HG02610 (cell line): Measurements from ENCODE around the gene GRID2.
"Not testable (repeated sequence)": the region's sequence is repeated elsewhere in the genome, so short reads cannot be mapped to it uniquely, and the experiment has no call there.

Experiments used
- ATAC-seq: cut with Tn5 transposase; IDR thresholded peaks from one replicate; pipeline ENCODE4 v1.9.1; 2021; ENCODE audit warnings: mild to moderate bottlenecking, moderate library complexity; ENCODE audit not compliant: unreplicated experiment

Gene GRID2

DNA sequence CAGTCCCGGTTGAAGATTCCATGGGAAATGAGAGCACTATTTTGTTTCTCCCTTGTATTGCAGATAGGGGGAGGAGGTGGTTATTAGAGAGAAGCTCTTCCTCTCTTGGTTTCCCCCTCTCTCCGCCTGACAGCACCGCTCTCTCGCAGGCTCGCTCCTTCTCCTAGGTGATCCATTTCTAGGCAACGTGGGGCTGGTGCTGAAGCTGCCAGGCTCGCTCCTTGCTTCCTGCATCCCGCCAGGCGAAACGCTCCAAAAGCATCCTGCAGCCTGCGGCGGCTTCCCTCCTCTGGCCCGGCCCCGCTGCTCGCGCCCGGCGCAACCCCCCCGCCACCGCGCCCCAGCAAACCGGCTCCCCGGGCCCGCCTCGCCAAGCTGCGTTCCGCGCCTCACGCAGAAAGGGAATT is at the start of gene GRID2:
Gene GRID2, plus strand, starts transcription at position 346 of the 407 bp plus-strand sequence.
- ATAC-seq = no peak

DNA sequence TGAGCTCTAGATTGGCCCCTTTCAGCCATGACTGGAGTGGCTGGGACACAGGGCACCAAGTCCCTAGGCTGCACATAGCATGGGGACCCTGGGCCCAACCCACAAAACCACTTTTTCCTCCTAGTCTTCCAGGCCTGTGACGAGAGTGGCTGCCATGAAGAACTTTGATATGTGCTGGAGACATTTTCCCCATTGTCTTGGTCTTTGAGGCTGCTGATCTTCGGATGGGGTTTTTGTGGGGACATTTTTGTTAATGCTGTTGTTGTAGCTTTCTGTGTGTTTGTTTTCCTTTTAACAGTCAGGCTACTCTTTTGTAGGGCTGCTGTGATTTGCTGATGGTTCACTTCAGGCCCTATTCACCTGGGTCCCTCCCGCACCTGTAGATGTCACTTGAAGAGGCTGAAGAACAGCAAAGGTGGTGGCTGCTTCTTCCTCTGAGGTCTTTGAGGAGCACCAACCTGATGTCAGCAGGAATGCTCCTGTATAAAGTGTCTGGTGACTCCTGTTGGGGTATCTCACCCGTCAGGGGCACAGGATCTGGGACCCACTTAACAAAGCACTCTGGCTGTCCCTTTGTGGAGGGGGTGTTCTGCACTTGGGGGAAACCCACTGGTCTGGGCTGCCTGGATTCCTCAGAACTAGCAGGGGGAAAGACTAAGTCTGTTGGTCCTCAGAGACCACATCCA is 49.6 kb upstream of the GRID2 start:
- ATAC-seq = no peak

DNA sequence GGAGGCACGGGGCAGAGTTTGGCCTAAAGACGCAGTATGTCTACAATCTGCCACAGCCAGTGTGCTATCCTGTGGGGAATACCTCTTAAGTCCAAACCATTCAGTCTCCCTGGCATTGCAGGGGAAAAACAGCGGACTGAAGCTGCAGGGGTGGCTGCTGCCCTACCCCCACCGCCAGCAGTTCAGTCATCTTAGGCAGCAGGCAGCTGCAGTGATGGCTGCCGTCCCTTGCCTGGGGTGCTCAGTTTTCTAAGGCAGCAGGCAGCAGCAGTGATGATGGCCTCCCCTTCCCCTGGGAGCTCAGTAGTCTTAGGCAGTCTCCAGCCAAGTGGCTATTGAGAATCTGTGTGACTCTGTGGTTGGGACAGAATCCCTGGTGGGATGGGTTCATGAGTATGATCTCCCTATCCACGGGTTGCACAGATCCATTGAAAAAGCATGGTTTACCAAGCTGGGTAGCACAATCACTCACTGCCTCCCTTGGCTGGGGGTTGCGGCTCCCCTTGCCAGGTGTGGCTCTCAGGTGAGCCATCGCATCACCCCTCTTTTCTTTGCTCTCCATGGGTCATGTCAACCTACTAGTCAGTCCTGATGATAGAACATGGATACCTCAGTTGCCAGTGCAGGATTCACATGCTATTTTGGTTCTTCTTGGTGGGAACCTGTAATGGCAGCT is 48.9 kb upstream of the GRID2 start:
- ATAC-seq = no peak

DNA sequence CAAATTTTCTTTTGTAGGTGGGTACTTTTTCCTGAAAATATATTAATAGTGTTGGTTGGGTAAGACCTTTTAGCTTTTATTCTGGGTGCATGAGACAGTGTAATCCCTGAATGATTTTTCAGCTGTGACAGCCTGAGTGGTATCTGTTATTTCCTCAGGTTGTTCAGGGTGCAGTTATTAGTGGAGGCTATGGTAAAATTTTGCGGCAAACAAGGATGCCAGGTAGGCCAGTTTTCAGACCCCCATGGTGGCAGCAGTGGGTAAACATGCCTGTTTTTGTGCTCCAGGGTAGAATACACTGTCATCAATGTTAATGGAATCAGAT is 47.9 kb upstream of the GRID2 start:
- ATAC-seq = no peak

DNA sequence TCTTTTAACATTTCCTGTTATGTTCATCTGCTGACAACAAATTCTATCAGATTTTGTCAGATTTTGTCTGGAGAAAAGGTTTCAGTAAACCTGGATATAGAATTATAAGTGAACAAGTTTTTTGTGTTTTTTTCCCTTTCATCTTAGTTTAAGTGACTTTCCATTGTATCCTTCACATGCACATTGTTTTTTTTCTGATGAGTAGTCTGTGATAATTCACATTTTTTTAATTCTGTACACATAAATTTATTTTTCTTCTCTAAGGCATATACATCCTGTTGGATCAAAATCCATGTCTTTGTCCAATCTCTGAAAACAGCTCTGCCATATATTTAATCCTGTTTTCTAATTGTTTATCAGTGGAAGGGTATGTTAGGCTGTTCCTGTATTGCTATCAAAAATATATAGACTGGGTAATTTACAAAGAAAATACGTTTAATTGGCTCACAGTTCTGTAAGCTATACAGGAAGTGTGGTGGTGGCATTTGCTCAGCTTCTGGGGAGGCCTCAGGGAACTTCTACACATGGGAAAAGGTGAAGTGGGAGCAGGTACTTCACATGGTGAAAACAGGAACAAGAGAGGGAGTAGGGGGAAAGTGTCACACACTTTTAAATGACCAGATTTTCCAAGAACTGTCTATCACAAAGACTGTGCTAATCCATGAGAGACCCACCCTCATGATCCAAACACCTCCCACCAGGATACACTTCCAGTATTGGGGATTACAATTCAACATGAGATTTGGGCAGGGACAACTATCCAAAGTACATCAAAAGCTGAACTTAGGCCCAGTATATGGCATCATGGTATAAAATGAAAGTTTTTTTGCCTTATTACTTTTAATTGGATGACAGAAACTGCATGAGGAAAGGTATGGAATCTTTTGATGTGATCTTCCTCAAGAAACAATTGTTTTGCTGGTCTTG is 45.6 kb upstream of the GRID2 start:
- no peak for ATAC-seq

DNA sequence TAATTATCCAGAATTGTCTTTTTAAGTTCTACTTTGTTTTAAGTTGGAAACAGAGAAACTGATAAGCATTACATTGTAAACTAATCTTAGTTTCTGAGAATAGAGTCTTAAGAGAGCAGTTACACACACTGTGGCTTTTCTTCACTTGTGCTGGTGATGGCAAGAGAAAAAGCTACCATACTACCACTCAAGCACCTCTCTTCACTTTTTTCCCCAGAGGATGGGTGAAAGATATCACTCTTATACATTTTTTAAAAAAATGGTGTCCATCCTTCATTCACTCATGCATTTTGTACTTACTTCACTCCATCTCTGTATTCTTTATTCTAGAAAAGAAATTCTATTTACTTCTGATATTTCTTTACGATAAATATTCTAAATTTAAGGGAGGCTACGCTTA is 42.5 kb upstream of the GRID2 start:
- ATAC-seq = no peak

DNA sequence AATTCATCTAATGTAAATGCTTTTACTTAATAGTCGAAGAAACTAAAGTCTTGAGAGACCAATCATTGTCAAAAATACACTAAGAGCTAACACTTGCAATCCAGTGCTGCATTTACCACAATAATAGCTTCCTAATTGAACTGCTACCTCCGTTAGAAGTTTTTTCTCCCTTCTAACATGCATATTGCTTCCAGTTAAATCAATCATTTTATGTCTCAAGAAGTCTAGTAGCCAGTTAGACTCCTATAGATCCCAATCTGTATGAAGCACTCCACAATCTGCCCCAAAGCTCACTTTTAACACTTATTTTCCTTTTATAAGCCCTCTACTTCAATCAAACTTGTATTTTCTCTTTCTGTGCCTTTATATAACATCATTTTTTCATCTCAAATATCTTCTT is 41.4 kb upstream of the GRID2 start:
- no peak for ATAC-seq

DNA sequence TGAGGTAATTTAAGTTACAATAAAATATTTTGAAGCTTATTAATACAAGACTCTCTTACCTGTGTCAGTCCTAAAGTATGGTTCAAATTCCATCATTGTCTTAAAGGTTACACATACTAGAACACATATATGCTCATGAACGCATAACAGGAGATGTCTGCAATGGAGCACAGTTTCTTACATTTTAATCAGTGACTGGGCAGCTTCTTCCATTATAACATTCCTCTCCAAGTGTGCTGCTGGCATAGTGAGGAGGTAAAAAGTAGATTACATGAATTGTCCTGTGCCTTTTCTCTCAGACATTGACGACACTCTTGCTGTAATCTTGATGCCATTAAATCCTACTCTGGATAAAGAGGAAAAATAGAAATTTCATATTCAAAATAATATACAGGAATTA is 40.8 kb upstream of the GRID2 start:
- ATAC-seq = no peak

DNA sequence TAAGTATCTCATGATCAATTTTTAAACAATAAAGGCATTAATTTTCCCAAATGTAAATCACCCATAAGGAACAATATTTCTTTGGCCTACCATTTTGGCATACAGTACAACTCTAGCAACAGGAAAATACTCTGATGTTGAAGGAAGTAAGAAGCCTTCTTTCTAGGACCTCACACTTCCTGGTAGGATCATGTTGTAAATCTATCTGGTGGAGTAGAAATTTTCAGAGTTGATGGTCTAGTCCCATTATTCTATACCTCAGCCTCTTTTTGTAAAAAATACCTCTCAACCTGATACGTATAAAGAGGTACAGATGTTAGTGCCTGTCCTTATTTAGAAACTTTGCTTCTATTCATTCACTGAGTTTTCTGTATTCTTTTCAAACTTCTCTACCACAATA is 40.2 kb upstream of the GRID2 start:
- no peak for ATAC-seq

DNA sequence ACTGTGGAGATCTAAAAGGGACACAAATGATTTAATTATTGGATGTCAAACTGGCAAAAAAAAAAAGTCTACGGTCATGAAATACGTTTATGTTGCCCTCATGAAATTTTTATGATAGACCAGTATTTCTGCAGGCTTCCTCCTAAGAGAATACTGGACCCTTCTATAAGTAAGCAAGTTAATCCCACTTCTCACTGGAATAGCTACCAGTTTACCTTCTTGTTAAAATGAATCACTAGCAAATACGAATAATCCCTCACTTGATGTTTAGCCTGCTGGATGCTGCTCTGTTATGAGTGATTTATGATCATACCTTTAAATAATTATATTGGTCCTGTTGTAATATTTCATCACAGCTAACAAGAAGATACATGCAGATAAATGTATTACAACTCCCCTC is 39.6 kb upstream of the GRID2 start:
- ATAC-seq = no peak

DNA sequence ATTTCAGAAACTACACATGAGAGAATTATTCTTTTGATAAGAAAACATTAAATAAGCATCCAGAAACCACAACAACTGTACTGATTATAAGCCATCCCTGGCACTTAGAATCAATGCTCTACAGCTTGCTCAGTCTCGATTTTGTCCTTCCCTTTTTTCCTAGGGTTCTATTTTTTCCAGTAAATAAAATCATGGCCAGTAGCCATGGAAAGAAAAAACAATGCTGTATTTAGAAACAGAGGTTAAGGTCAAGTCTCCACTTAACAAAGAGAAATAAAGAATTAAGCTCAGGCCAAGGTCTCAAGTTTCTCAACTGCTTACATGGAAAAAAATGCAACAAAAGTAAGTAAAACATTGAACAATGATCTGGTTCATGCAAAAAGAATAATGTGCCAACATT is 38.7 kb upstream of the GRID2 start:
- ATAC-seq = no peak

DNA sequence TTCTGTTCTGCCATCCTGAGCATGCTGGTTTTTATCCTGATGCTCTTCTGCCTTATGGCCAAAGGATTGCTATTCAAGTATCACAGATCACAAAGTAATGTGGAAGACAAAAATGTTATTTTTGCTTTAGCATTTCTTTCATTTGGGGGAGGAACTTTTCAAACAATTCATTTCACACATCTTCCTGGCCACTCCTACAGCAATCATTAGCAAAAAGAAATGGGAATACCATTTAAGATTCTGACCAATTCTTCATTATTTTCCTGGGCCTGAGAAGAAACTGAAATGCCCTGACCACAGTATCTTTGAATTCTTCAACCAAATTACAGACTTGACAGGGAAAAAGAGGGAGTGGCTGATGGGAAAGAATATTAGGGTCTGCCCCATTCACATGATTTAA is 38.0 kb upstream of the GRID2 start:
- no peak for ATAC-seq

DNA sequence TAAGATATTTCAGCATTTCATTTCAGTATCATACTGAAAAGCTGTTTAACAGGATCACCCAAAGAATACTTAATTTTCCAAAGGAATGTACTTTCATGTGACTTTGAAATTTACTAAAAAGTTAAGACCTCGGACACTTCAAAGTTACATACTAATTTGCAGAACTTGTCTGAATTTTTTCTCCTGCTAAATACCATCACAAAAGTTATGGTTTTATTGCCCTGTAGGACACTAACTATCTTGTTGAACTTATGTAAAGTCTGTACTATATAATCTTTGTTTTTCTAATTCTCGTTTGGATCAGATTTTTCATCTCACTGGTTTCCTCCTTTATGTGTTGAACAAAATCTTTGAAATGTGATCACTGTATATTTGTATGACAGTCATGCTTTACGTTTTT is 37.2 kb upstream of the GRID2 start:
- no peak for ATAC-seq

DNA sequence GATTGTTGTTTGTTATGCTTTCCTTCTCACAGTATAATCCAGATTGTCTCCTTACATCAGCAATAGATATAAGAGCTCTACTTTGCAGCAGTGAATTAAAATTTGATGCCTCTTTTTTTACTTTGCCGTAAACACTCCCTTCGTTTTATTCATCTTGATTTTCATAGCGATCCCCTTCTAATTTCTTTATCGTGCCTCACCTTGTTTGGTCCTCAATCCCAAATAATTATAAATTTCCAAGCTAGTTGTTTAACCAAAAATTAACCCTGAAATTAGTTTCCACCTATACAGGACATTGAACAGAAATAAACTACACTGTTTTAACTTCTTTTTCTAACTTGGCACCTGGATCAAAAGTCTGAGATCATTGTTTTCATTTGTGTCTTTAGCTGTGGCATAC is 35.1 kb upstream of the GRID2 start:
- ATAC-seq = no peak

DNA sequence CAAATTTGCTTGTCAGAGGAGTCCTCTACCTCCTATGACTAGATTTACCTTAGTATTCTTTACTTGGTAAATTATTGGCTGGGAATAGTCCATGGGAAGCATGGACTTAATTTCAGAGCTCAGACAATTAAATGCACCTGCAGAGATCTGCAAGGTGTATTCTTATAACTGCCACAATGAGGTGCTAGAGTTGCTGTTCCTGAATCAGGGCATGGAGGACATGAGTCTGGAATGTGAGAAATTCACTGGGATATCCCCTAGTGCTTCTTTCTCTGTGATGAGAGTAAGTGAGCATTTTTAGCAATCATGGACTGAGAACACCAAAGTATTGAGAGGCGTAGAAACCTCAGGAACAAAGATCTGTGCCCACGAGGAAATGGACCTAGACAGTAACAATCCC is 32.9 kb upstream of the GRID2 start:
- no peak for ATAC-seq

DNA sequence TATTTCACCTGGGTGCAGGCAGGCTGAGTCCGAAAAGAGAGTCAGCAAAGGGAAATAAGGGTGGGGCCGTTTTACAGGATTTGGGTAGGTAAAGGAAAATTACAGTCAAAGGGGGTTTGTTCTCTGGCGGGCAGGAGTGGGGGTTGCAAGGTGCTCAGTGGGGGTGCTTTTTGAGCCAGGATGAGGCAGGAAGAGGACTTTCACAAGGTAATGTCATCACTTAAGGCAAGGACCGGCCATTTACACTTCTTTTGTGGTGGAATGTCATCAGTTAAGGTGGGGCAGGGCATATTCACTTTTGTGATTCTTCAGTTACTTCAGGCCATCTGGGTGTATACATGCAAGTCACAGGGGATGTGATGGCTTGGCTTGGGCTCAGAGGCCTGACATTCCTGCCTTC is 32.2 kb upstream of the GRID2 start:
- not testable (repeated sequence) for ATAC-seq

DNA sequence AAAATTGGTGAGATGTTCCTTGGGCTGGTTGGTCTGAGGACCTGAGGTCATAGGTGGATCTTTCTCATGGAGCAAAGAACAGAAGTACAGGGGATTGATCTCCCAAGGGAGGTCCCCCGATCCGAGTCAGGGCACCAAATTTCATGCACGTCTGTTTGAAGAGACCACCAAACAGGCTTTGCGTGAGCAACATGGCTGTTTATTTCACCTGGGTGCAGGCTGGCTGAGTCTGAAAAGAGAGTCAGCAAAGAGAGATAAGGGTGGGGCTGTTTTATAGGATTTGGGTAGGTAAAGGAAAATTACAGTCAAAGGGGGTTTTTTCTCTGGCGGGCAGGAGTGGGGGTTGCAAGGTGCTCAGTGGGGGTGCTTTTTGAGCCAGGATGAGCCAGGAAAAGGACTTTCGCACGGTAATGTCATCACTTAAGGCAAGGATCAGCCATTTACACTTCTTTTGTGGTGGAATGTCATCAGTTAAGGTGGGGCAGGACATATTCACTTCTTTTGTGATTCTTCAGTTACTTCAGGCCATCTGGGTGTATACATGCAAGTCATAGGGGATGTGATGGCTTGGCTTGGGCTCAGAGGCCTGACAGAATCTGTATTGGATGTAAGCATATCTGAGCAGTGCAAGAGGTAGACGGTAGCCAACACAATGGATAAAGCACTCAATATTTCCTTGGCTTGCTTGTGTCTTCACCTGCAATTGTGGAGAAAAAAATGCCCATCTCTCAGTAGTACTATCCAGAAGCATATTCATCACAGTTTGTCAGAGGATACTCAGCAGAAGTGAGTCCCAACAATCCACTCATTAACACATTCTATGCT is 26.5 kb upstream of the GRID2 start:
- not testable (repeated sequence) for ATAC-seq

DNA sequence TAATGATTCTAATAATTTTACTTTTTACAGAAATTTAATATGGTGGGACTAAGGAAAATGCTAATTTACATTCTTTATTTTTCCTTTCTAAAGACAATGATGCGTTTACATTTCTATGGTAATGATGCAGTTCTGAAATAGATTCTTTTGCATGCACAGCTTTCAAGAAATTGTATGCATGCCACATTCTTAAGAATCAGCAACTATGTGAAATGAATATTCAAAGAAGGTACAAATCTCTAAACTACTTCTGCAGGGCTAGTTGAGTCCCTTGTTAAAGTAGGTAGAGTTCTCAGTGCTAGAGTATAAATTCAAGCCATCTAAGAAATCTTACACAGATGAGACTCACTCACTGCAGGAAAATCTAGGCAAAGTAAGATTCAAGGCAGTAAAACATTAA is 24.5 kb upstream of the GRID2 start:
- no peak for ATAC-seq

DNA sequence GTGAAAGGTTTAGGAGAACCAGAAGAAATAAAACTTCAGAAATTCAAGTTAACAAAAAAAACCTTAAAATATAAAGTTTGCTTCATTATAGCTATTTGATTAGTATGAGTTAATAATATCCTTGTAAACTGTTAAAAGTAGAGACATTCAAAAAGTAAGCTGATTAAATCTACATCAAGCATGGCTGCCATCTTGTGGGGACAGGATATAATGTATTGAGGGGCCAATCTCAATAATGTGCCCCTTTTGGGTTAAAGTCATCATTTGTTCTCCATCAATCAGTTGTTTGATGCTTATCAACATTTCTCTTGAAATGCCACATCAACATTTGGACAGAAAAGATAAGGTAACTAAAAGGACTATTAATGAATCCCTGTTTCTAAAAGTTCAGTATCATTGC is 4.6 kb upstream of the GRID2 start:
- no peak for ATAC-seq

DNA sequence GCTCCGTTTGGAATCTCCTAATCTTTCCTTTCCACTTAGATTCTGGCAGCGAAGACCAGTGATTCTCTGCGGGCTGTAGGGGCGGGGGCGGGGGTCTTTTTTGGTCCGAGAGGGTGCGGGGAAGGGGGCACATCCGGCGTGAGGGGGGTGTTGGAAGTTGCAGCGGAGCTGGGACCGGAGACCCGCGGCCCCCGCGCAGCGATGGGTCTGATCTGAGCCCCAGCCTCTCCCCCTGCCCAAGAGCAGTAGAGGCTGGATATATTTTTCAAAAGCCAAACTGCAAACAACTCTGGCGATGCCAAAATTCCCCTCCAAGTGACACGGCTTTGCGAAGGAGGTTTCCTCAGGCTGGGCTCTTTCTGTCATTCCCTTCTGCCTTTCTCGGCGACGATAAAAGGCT is 355 bp downstream of the GRID2 start:
- ATAC-seq = no peak

DNA sequence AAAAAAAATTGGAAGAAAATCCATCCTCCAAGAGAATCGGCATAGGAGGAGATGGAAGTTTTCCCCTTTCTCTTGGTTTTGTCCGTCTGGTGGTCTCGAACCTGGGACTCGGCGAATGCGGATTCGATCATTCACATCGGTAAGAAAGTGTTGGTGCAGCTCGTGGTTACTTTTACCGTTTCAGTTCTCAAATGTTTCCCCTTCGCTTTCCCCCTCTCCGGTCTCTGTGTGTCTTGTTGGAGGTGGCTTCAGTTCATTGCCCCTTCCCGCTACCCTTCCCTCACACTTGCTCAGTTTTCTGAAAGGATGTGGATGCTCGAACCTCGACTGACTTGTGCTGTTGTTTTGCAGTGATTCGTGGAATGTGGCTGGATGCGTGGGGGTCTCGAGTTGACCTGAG is 840 bp downstream of the GRID2 start:
- no peak for ATAC-seq
